HEK293T (cell line): ENCODE data around the gene KIR2DL1.
"Not testable (repeated sequence)": the region's sequence is repeated elsewhere in the genome, so short reads cannot be mapped to it uniquely, and the experiment has no call there.

Source experiments
- CTCF ChIA-PET: fragments of 350-600 bp; formaldehyde crosslinking; extraction: SDS; loops from one replicate; lab custom pipeline; 2021; ENCODE audit warnings: antibody characterized with exemption, inconsistent platforms; lab: Yijun Ruan, JAX
- POLR2A ChIA-PET: fragments of 350-600 bp; formaldehyde crosslinking; extraction: SDS; loops from one replicate; lab custom pipeline; 2020; ENCODE audit warnings: antibody characterized with exemption, inconsistent platforms; lab: Yijun Ruan, JAX
- DNase-seq: peaks from one replicate; pipeline ENCODE4 v3.0.0; 2012; ENCODE audit warnings: mixed read lengths; ENCODE audit errors: extremely low spot score
- ARNT ChIP-seq: fragments of 450-650 bp; IDR thresholded peaks from 2 replicates; pipeline ENCODE4 v1.6.1; 2017; ENCODE audit warnings: mild to moderate bottlenecking
- BHLHE40 ChIP-seq: fragments of 450-650 bp; IDR thresholded peaks from 2 replicates; pipeline ENCODE4 v1.6.1; 2016; ENCODE audit warnings: mild to moderate bottlenecking, moderate library complexity, borderline replicate concordance
- CTBP1 ChIP-seq: fragments of 450-650 bp; IDR thresholded peaks from 2 replicates; pipeline ENCODE4 v1.6.1; 2016; ENCODE audit warnings: borderline replicate concordance
- ELF4 ChIP-seq: fragments of 450-650 bp; IDR thresholded peaks from 2 replicates; pipeline ENCODE4 v1.6.1; 2017; ENCODE audit warnings: antibody characterized with exemption
- FOXA1 ChIP-seq: fragments of 450-650 bp; IDR thresholded peaks from 2 replicates; pipeline ENCODE4 v1.6.1; 2016; ENCODE audit warnings: mild to moderate bottlenecking
- FOXK2 ChIP-seq: fragments of 450-650 bp; IDR thresholded peaks from 2 replicates; pipeline ENCODE4 v1.6.1; 2016; ENCODE audit warnings: mild to moderate bottlenecking
- FOXM1 ChIP-seq: fragments of 450-650 bp; IDR thresholded peaks from 2 replicates; pipeline ENCODE4 v1.6.1; 2017; ENCODE audit warnings: mild to moderate bottlenecking, borderline replicate concordance
- HDGF ChIP-seq: fragments of 450-650 bp; IDR thresholded peaks from 2 replicates; pipeline ENCODE4 v1.6.1; 2017; ENCODE audit warnings: antibody characterized with exemption, borderline replicate concordance
- L3MBTL2 ChIP-seq: fragments of 450-650 bp; conservative IDR thresholded peaks from 2 replicates; pipeline ENCODE4 v1.6.1; 2016; ENCODE audit warnings: mild to moderate bottlenecking
- LEF1 ChIP-seq: fragments of 450-650 bp; IDR thresholded peaks from 2 replicates; pipeline ENCODE4 v1.6.1; 2017; ENCODE audit warnings: mild to moderate bottlenecking, borderline replicate concordance
- NFRKB ChIP-seq: fragments of 450-650 bp; IDR thresholded peaks from 2 replicates; pipeline ENCODE4 v1.6.1; 2016; ENCODE audit warnings: mild to moderate bottlenecking, moderate library complexity
- SP1 ChIP-seq: fragments of 450-650 bp; IDR thresholded peaks from 2 replicates; pipeline ENCODE4 v1.6.1; 2017
- SUZ12 ChIP-seq: fragments of 450-650 bp; IDR thresholded peaks from 2 replicates; pipeline ENCODE4 v1.6.1; 2016; ENCODE audit warnings: mild to moderate bottlenecking
- TARDBP ChIP-seq: fragments of 450-650 bp; IDR thresholded peaks from 2 replicates; pipeline ENCODE4 v1.6.1; 2016
- ZNF384 ChIP-seq: fragments of 450-650 bp; IDR thresholded peaks from 2 replicates; pipeline ENCODE4 v1.6.1; 2016
- TF ChIP-seq, protein P1 (sequence below): fragments of 450-650 bp; IDR thresholded peaks from 2 replicates; pipeline ENCODE4 v1.6.1; 2016

KIR2DL1 gene

DNA sequence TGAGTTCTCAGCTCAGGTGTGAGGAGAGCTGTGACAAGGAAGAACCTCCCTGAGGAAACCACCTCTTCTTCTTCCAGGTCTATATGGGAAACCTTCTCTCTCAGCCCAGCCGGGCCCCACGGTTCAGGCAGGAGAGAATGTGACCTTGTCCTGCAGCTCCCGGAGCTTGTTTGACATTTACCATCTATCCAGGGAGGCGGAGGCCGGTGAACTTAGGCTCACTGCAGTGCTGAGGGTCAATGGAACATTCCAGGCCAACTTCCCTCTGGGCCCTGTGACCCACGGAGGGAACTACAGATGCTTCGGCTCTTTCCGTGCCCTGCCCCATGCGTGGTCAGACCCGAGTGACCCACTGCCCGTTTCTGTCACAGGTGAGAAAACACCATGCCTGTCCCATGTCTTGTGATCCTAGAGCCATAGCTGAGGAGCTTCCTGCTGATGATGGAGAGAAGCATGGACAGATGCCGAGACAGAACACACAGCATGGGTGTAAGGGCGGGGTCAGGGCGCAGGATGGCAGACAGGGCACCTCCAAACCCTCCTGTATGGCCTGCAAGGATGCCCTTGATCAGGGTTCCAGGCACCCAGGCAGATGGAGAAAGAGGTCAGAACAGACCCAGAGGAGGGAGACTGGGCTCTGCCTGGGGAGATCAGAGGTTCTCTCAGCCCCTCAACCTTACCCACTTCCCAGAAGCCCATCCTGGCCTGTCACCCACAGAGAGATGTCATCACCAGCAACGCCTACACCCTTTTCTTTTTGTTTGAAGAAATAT is 40.0 kb upstream of the KIR2DL1 start:
- no peak for DNase-seq
- TF ChIP-seq ZNF384 = no peak
- no peak for TF ChIP-seq FOXA1
- no peak for TF ChIP-seq HDGF
- no peak for TF ChIP-seq TARDBP
- TF ChIP-seq FOXK2 = no peak
- TF ChIP-seq SP1 = no peak
- TF ChIP-seq, protein P1, sequence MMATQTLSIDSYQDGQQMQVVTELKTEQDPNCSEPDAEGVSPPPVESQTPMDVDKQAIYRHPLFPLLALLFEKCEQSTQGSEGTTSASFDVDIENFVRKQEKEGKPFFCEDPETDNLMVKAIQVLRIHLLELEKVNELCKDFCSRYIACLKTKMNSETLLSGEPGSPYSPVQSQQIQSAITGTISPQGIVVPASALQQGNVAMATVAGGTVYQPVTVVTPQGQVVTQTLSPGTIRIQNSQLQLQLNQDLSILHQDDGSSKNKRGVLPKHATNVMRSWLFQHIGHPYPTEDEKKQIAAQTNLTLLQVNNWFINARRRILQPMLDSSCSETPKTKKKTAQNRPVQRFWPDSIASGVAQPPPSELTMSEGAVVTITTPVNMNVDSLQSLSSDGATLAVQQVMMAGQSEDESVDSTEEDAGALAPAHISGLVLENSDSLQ = no peak
- ChIA-PET POLR2A (no interaction called here), CTCF (no interaction called here)

DNA sequence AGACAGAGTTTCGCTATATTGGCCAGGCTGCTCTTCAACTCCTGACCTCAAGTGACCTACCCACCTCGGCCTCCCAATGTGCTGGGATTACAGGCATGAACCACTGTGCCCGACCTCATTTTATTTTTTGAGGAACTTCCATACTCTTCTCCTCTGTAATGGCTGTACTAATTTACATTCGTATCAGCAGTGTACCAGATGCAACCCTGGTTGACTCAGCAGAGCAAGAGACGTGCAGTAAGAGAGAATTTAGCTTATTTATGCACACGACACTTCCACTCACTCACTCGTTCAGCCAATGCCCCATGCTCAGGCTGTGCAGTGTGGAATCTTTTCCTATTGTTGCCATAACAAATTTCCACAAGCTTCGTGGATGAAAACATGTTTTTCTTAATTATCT is 38.4 kb upstream of the KIR2DL1 start:
- POLR2A ChIA-PET = no interaction called here
- TF ChIP-seq, protein P1 = no peak
- TF ChIP-seq FOXA1 = no peak
- TF ChIP-seq ZNF384 = no peak
- no peak for TF ChIP-seq BHLHE40
- no peak for TF ChIP-seq FOXK2
- no peak for TF ChIP-seq SP1
- no peak for TF ChIP-seq NFRKB
- TF ChIP-seq ELF4 = no peak
- TF ChIP-seq FOXM1 = no peak
- TF ChIP-seq HDGF = no peak
- TF ChIP-seq CTBP1 = no peak
- no peak for TF ChIP-seq L3MBTL2
- TF ChIP-seq LEF1 = no peak
- no peak for TF ChIP-seq ARNT
- no peak for TF ChIP-seq TARDBP
- no peak for TF ChIP-seq SUZ12
- CTCF ChIA-PET = no interaction called here
- no peak for DNase-seq

DNA sequence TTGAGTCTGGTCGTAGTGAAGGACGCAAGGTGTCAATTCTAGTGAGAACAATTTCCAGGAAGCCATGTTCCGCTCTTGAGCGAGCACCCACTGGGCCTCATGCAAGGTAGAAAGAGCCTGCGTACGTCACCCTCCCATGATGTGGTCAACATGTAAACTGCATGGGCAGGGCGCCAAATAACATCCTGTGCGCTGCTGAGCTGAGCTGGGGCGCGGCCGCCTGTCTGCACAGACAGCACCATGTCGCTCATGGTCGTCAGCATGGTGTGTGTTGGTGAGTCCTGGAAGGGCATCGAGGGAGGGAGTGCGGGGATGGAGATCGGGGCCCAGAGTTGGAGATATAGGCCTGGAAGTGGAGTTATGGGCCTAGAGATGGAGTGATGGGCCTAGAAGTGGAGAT is 31.3 kb upstream of the KIR2DL1 start, which contains the start of gene KIR2DL3:
Gene KIR2DL3, plus strand, starts transcription at position 208 of the 400 bp plus-strand sequence. Its CDS starts 33 bp downstream, at position 241.
- POLR2A ChIA-PET = not testable (repeated sequence)

DNA sequence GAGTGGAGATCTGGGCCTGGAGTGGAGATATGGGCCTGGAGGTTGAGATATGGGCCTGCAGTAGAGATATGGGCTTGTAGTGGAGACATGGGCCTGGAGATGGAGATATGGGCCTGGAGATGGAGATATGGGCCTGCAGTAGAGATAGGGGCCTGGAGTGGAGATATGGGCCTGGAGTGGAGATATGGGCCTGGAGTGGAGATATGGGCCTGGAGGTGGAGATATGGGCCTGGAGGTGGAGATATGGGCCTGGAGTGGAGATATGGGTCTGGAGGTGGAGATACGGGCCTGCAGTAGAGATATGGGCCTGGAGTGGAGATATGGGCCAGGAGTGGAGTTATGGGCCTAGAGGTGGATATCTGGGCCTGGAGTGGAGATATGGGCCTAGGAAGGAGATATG is 30.9 kb upstream of the KIR2DL1 start:
- TF ChIP-seq BHLHE40 = no peak
- no peak for TF ChIP-seq ELF4
- TF ChIP-seq ARNT = no peak
- TF ChIP-seq ZNF384 = no peak
- no peak for TF ChIP-seq FOXK2
- no peak for TF ChIP-seq LEF1
- no peak for TF ChIP-seq NFRKB
- TF ChIP-seq SP1 = no peak
- no peak for TF ChIP-seq TARDBP
- TF ChIP-seq HDGF = no peak
- TF ChIP-seq L3MBTL2 = no peak
- TF ChIP-seq FOXA1 = no peak
- TF ChIP-seq CTBP1 = no peak
- no peak for TF ChIP-seq FOXM1
- TF ChIP-seq, protein P1 = no peak
- TF ChIP-seq SUZ12 = no peak
- DNase-seq = no peak
- POLR2A ChIA-PET = no interaction called here
- CTCF ChIA-PET = no interaction called here

More for the DNA sequence above, 31.3 kb upstream of the KIR2DL1 start, which contains the start of gene KIR2DL3:
- DNase-seq, CTCF ChIA-PET: not testable (repeated sequence)

DNA sequence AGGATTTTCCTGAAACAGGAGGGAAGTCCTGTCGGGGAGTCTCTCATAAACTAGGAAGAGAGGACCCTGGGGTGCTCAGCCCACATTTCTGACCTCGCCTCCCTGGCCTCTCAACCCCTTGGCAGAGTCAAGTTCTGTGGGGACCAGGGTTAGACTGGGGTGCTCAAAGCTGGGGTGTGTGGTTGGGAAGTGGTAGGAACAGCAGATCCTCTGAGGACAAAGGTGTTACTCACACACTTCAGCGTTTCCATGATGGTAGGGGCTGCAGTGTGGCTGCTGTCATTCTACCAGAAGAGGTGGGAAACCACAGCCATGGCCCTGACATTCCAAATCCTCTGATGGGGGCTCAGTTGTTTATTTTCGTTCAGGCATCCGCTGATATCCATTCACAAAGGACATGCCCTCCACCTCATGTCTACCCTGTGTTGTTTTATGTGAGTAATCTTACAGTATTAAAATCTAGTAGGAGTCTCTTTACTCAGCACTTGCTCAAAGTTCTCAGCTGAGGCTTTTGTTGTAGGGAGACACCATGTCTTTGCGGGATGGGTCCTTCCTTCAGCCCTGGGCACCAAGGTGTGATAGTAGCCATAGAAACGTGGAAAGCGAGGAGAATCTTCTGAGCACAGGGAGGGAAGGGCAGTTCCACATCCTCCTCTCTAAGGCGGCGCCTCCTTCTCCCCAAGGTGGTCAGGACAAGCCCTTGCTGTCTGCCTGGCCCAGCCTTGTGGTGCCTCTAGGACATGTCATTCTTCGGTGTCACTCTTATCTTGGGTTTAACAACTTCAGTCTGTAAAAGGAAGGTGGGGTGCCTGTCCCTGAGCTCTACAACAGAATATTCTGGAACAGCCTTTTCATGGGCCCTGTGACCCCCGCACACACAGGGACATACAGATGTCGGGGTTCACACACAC is 29.8 kb upstream of the KIR2DL1 start:
- DNase-seq = no peak
- ChIA-PET CTCF (no interaction called here), POLR2A (no interaction called here)
- TF ChIP-seq LEF1 (no peak), BHLHE40 (no peak), FOXM1 (no peak), CTBP1 (no peak), FOXK2 (no peak), FOXA1 (no peak), SUZ12 (no peak), TARDBP (no peak), NFRKB (no peak), SP1 (no peak), ARNT (no peak), L3MBTL2 (no peak), ZNF384 (no peak), ELF4 (no peak), HDGF (no peak)
- TF ChIP-seq, protein P1 = no peak

DNA sequence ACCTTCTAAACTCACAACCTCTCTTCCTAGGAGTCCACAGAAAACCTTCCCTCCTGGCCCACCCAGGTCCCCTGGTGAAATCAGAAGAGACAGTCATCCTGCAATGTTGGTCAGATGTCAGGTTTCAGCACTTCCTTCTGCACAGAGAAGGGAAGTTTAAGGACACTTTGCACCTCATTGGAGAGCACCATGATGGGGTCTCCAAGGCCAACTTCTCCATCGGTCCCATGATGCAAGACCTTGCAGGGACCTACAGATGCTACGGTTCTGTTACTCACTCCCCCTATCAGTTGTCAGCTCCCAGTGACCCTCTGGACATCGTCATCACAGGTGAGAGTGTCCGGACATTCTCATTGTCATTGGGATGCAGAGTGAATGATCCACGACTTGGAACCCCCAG is 27.6 kb upstream of the KIR2DL1 start:
- POLR2A ChIA-PET, DNase-seq, CTCF ChIA-PET: not testable (repeated sequence)

DNA sequence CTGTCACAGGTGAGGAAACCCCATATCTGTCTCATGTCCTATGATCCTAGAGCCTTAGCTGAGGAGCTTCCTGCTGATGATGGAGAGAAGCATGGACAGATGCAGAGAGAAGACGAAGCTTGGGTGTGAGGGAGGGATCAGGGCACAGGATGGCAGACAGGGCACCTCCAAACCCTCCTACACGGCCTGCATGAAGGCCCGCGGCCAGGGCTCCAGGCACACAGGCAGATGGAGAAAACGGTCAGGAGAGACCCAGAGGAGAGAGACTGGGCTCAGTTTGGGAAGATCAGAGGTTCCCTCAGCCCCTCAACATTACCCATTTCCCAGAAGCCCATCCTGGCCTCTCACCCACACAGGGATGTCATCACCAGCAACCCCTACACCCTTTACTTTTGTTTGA is 25.5 kb upstream of the KIR2DL1 start:
- POLR2A ChIA-PET, DNase-seq, CTCF ChIA-PET: not testable (repeated sequence)

DNA sequence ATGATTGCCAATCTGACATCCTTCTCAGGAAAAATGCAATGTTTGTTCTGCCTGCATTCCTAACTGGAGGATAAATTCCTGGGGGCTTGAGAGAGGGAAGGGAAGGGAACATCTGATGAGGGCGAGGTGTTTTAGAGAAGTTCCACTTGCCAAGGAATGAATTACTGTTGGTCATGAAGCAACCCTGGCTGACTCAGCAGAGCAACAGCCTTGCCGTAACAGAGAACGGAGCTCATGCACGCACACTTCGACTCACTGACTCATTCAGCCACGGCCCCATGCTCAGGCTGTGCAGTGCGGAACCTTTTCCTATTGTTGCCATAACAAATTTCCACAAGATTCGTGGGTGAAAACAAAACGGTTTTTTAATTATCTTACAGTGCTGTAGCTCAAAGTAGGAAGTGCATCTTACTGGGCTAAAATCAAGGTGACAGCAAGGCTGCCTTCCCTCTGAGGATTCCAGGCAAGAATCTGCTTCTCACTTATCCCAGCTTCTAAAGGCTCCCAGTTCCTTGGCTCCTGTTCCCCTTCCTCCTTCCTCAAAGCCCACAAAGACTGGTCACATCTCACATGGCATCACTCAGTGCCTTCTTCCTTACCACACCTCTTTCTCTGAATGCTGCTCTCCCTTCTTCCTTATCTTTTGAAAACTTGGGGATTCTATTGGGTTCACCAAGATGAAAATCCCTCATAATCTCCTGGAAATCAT is 21.8 kb upstream of the KIR2DL1 start:
- DNase-seq, POLR2A ChIA-PET, CTCF ChIA-PET: not testable (repeated sequence)

DNA sequence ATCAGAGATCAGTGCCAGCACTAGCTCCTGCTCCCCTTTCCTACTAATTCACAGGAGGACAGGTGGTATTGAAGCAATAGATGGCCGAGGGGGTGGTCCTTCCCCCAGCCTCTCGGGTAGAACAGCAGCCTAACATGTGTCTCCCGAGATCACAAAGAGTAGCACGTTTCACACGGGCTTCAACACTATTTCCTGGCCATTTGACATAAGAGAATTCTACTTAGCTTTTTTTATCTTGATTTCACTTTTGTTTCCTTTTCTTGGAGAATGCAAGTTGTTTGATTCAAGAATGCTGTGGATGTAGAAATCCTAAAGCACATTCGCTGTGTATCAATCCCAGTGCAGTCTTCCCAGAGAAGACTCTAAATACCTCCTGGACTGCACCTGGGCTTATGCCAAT is 19.3 kb upstream of the KIR2DL1 start:
- CTCF ChIA-PET, POLR2A ChIA-PET, DNase-seq: not testable (repeated sequence)
